Cardiac muscle cell (in vitro differentiated cells and primary cell): ENCODE measurements around the gene SHROOM4. TPM values are rescaled to one million over a fixed set of nuclear protein-coding genes. Genes with fewer than 3 reads are reported as not detected.

Experiments
- DNase-seq, 2 donors: peaks; one replicate each; pipeline versions ENCODE4 v3.0.0 to v3.0.0-alpha.2; 2010 to 2017; ENCODE audit warnings: low read depth in 1 of 2, low spot score in 1 of 2
- H3K27ac ChIP-seq: fragments of 200-600 bp; sonication (generic); 2 replicates; pipeline ENCODE4 v1.5.1; 2016
- H3K27me3 ChIP-seq: fragments of 200-600 bp; sonication (generic); 2 replicates; pipeline ENCODE4 v1.6.0; 2016; ENCODE audit warnings: control low read depth
- H3K36me3 ChIP-seq: fragments of 200-600 bp; sonication (generic); 2 replicates; pipeline ENCODE4 v1.5.1; 2016; ENCODE audit warnings: control low read depth
- H3K4me1 ChIP-seq: fragments of 200-600 bp; sonication (generic); 2 replicates; pipeline ENCODE4 v1.8.1; 2017; ENCODE audit warnings: low read depth, mild to moderate bottlenecking, mixed run types
- H3K4me3 ChIP-seq: fragments of 200-600 bp; sonication (generic); 2 replicates; pipeline ENCODE4 v1.5.1; 2016; ENCODE audit warnings: mild to moderate bottlenecking
- H3K9me3 ChIP-seq: fragments of 200-600 bp; sonication (generic); 2 replicates; pipeline ENCODE4 v1.5.1; 2017; ENCODE audit warnings: low read depth, mild to moderate bottlenecking, control low read depth
- CTCF ChIP-seq: IDR thresholded peaks from 2 replicates; pipeline ENCODE4 v1.5.1; 2012; ENCODE audit warnings: low read depth, mild to moderate bottlenecking, low read length
- polyA plus RNA-seq: library from polyadenylated mRNA; unstranded; fragments of >200 nt; fragmentation: Nextera tagmentation; extraction: Ambion mirVana; gene quantifications from 2 replicates; pipeline ENCODE4 v1.2.1, GENCODE V29; 2016
- total RNA-seq: library from RNA; depleted of rRNA; stranded (reverse); fragments of >200 nt; gene quantifications from 2 replicates; pipeline ENCODE4 v1.2.3, GENCODE V29; 2016

The SHROOM4 gene
- total and polyA plus RNA-seq, 2 experiments from 2014 or later = 1.3 to 1.8 TPM

GRCh38 chrX:50577326-50577725, 236.7 kb downstream of the SHROOM4 start:
- Histone ChIP-seq H3K27me3 (no peaks in the 10 kb centered on the region), H3K9me3 (no peaks in the 10 kb centered on the region), H3K36me3 (no peaks in the 10 kb centered on the region), H3K4me3 (no peak overlapping the region), H3K27ac (no peak overlapping the region), H3K4me1 (no peaks in the 10 kb centered on the region)
- no peak for TF ChIP-seq CTCF
- no peak for DNase-seq

- H3K36me3 ChIP-seq = no peaks in the 10 kb centered on the region
- no peaks in the 10 kb centered on the region for H3K4me1 ChIP-seq
- DNase-seq = no peak
- no peak for TF ChIP-seq CTCF
- no peak overlapping the region for H3K27ac ChIP-seq
- H3K27me3 ChIP-seq = no peaks in the 10 kb centered on the region
- H3K9me3 ChIP-seq = no peaks in the 10 kb centered on the region
- H3K4me3 ChIP-seq = no peak overlapping the region
Observed at GRCh38 chrX:50567636-50568035, 246.4 kb downstream of the SHROOM4 start.

GRCh38 chrX:50565718-50566117, 248.3 kb downstream of the SHROOM4 start:
- DNase-seq = no peak
- H3K27me3 ChIP-seq = no peaks in the 10 kb centered on the region
- H3K36me3 ChIP-seq = no peaks in the 10 kb centered on the region
- no peak overlapping the region for H3K4me3 ChIP-seq
- H3K4me1 ChIP-seq = no peaks in the 10 kb centered on the region
- no peak for TF ChIP-seq CTCF
- no peak overlapping the region for H3K27ac ChIP-seq
- H3K9me3 ChIP-seq = no peaks in the 10 kb centered on the region

Other genes starting within 250 kb of the SHROOM4 start
- not detected in 2 replicates for gene BMP15, start 96.5 kb upstream of the SHROOM4 start, total RNA-seq
- gene BMP15, start 96.5 kb upstream of the SHROOM4 start, polyA plus RNA-seq = not detected in 2 replicates